HCT116 (cell line): ENCODE measurements around the gene RNF175. TPM values are rescaled to one million over a fixed set of nuclear protein-coding genes. Genes with fewer than 3 reads are reported as not detected.

ENCODE experiments used
- ATAC-seq: fragments of 200-7000 bp; cut with Tn5 transposase; 2 replicates; pipeline ENCODE4 v1.9.1; 2020; ENCODE audit warnings: mild to moderate bottlenecking, moderate library complexity
- BruUV-seq: library from RNA; stranded (reverse); fragments of 400-500 nt; replicated peaks from 2 replicates; lab custom pipeline; 2021; lab: Mats Ljungman, UMichigan
- CTCF ChIA-PET: fragments of 300-600 bp; sonication (Branson Sonifier 250); formaldehyde crosslinking; loops from one replicate; lab custom pipeline; 2021; ENCODE audit warnings: antibody characterized with exemption; lab: Charles Lee
- POLR2A ChIA-PET: fragments of 300-600, 350-600 bp; sonication (Branson Sonifier 250); formaldehyde crosslinking; loops from one replicate; lab custom pipeline; 2021; ENCODE audit warnings: antibody characterized with exemption; lab: Charles Lee
- RAD21 ChIA-PET, 2 experiments: fragments of 300-600 bp; sonication (Branson Sonifier 250); formaldehyde crosslinking; loops; one replicate each; lab custom pipeline; 2023; ENCODE audit warnings: low total read pairs in 2 of 2; ENCODE audit not compliant: uncharacterized antibody in 2 of 2, unreplicated experiment in 2 of 2, low non-redundant PET in 1 of 2; lab: Charles Lee
- DNase-seq: peaks from one replicate; pipeline ENCODE4 v3.0.0-alpha.2; 2010; ENCODE audit warnings: low read depth, low spot score
- H2AFZ ChIP-seq: fragments of 200-600 bp; shearing (Covaris generic), sonication (generic); 2 replicates; pipeline ENCODE4 v1.6.1; 2017; ENCODE audit warnings: low read depth, mixed run types, mixed read lengths, antibody characterized with exemption, low read length; ENCODE audit not compliant: poor library complexity, severe bottlenecking
- H3K27ac ChIP-seq: 2 replicates; pipeline ENCODE4 v1.5.1; 2012; ENCODE audit warnings: low read depth, low read length
- H3K27me3 ChIP-seq: fragments of 200-600 bp; sonication (generic); 2 replicates; pipeline ENCODE4 v1.6.1; 2016; ENCODE audit warnings: mixed run types, low read length, mixed read lengths; ENCODE audit not compliant: insufficient read depth
- H3K36me3 ChIP-seq, 2 experiments: fragments of 200-500 bp in 1 of 2; fragments of 200-600 bp in 1 of 2; sonication (Bioruptor generic) in 1 of 2; sonication (generic) in 1 of 2; 2 replicates each; pipeline versions ENCODE4 v1.5.1 to v1.6.1; 2014 to 2016; ENCODE audit warnings: low read length in 2 of 2, inconsistent platforms in 1 of 2, mixed read lengths in 1 of 2, mixed run types in 1 of 2; ENCODE audit not compliant: insufficient read depth in 2 of 2, control insufficient read depth in 1 of 2
- H3K4me1 ChIP-seq, 2 experiments: fragments of 200-600 bp in 1 of 2; sonication (generic) in 1 of 2; 2 replicates each; pipeline versions ENCODE4 v1.5.1 to v1.6.1; 2012 to 2017; ENCODE audit warnings: low read length in 2 of 2, inconsistent platforms in 1 of 2, mild to moderate bottlenecking in 1 of 2, mixed read lengths in 1 of 2, mixed run types in 1 of 2, moderate library complexity in 1 of 2; ENCODE audit not compliant: insufficient read depth in 2 of 2, control insufficient read depth in 1 of 2
- H3K4me2 ChIP-seq: fragments of 200-600 bp; sonication (generic); 2 replicates; pipeline ENCODE4 v1.6.1; 2017; ENCODE audit warnings: mixed run types, low read length, mixed read lengths
- H3K4me3 ChIP-seq, 2 experiments: fragments of 200-600 bp in 1 of 2; sonication (generic) in 1 of 2; replicated peaks in 1 of 2; 2 replicates each; pipeline ENCODE4 v1.5.1; 2011 to 2016; ENCODE audit warnings: low read length in 2 of 2, control low read depth in 1 of 2, low read depth in 1 of 2, mild to moderate bottlenecking in 1 of 2, mixed read lengths in 1 of 2, mixed run types in 1 of 2
- H3K79me2 ChIP-seq: fragments of 200-600 bp; sonication (generic); 2 replicates; pipeline ENCODE4 v1.6.1; 2017; ENCODE audit warnings: mild to moderate bottlenecking, mixed run types, low read length, moderate library complexity, mixed read lengths; ENCODE audit not compliant: insufficient read depth
- H3K9ac ChIP-seq: fragments of 200-600 bp; sonication (generic); 2 replicates; pipeline ENCODE4 v1.6.1; 2016; ENCODE audit warnings: low read length, mixed read lengths
- H3K9me2 ChIP-seq: fragments of 200-600 bp; sonication (generic), shearing (Covaris generic); 2 replicates; pipeline ENCODE4 v1.6.1; 2017; ENCODE audit warnings: mixed run types, mild to moderate bottlenecking, moderate library complexity; ENCODE audit not compliant: insufficient read depth
- H3K9me3 ChIP-seq, 2 experiments: fragments of 200-500 bp in 1 of 2; fragments of 200-600 bp in 1 of 2; sonication (Bioruptor generic) in 1 of 2; sonication (generic) in 1 of 2; 2 replicates each; pipeline ENCODE4 v1.6.1; 2014 to 2017; ENCODE audit warnings: low read length in 2 of 2, mixed read lengths in 2 of 2, inconsistent platforms in 1 of 2, low read depth in 1 of 2, mild to moderate bottlenecking in 1 of 2, mixed run types in 1 of 2, moderate library complexity in 1 of 2; ENCODE audit not compliant: control insufficient read depth in 1 of 2, insufficient read depth in 1 of 2
- H4K20me1 ChIP-seq: fragments of 200-600 bp; sonication (generic), shearing (Covaris generic); 2 replicates; pipeline ENCODE4 v1.6.1; 2017; ENCODE audit warnings: mixed run types, mild to moderate bottlenecking, moderate library complexity; ENCODE audit not compliant: insufficient read depth
- CEBPB ChIP-seq: IDR thresholded peaks from 2 replicates; pipeline ENCODE4 v1.6.1; 2012; ENCODE audit warnings: low read depth
- ELF1 ChIP-seq: IDR thresholded peaks from 2 replicates; pipeline ENCODE4 v1.6.1; 2012; ENCODE audit warnings: low read depth, borderline replicate concordance
- EZH2 ChIP-seq: fragments of 200-600 bp; sonication (generic); IDR thresholded peaks from 2 replicates; pipeline ENCODE4 v1.6.1; 2017; ENCODE audit warnings: antibody characterized with exemption, mixed run types
- FOSL1 ChIP-seq: IDR thresholded peaks from 2 replicates; pipeline ENCODE4 v1.6.1; 2012; ENCODE audit warnings: low read depth
- SIN3A ChIP-seq: IDR thresholded peaks from 2 replicates; pipeline ENCODE4 v1.6.1; 2012; ENCODE audit warnings: low read depth
- SP1 ChIP-seq: IDR thresholded peaks from 2 replicates; pipeline ENCODE4 v1.6.1; 2012; ENCODE audit warnings: low read depth
- ZNF274 ChIP-seq: fragments of 200-500 bp; sonication (Bioruptor generic); IDR thresholded peaks from 2 replicates; pipeline ENCODE4 v1.6.1; 2014; ENCODE audit warnings: mild to moderate bottlenecking, low read depth, low read length, inconsistent platforms
- intact Hi-C: fragments of 100-400 bp; cut with micrococcal nuclease; formaldehyde crosslinking; loops from 2 replicates; pipeline ENCODE4 v1.10.0; 2022
- total RNA-seq: library from RNA; stranded (reverse); gene quantifications from one replicate; pipeline ENCODE4 v1.2.1, GENCODE V29; 2021; ENCODE audit not compliant: unreplicated experiment
- TF ChIP-seq, protein P1 (sequence below), 3 experiments: fragments of 200-600 bp in 1 of 3; sonication (generic) in 1 of 3; IDR thresholded peaks in 2 of 3; conservative IDR thresholded peaks in 1 of 3; 2 replicates each; pipeline ENCODE4 v1.5.1; 2012 to 2017; ENCODE audit warnings: low read depth in 2 of 3, low read length in 2 of 3, antibody characterized with exemption in 1 of 3, borderline replicate concordance in 1 of 3, control low read depth in 1 of 3, mild to moderate bottlenecking in 1 of 3, mixed read lengths in 1 of 3, mixed run types in 1 of 3, moderate library complexity in 1 of 3; ENCODE audit not compliant: insufficient read depth in 1 of 3

Gene RNF175
- total RNA-seq, 1 experiment from 2014 or later: not detected

DNA sequence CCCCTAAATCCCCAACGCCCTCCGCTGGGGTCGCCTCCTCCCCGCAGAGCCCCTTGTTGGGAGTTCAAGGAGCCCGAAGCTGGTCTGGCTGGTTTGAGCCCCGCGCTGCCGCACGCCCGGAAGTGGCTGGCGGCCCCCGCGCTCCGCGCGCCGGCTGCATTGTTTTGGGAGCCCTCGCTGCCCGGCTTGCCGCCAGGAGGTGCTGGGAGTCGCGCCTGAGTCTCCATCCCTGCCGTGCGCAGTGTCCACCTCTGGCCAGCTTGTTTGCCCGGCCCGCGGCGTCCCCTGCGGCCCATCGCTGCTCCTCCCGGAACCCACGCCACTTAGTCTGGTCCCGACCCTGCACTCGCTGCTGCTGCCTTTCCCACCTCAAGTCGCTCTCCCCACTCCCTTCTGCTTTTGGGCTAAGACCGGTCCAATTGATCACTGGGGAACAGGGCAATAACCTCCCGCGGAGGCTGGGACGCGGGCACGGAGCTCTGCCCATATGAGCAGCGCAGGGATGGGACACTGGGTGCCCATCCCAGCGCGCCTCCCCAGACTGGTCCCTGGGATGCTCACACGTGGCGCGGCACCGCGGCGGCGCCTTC, 31.2 kb upstream of the RNF175 start:
- intact Hi-C loops: no loop called here
- H2AFZ ChIP-seq: no peak overlapping the region
- TF ChIP-seq, protein P1, sequence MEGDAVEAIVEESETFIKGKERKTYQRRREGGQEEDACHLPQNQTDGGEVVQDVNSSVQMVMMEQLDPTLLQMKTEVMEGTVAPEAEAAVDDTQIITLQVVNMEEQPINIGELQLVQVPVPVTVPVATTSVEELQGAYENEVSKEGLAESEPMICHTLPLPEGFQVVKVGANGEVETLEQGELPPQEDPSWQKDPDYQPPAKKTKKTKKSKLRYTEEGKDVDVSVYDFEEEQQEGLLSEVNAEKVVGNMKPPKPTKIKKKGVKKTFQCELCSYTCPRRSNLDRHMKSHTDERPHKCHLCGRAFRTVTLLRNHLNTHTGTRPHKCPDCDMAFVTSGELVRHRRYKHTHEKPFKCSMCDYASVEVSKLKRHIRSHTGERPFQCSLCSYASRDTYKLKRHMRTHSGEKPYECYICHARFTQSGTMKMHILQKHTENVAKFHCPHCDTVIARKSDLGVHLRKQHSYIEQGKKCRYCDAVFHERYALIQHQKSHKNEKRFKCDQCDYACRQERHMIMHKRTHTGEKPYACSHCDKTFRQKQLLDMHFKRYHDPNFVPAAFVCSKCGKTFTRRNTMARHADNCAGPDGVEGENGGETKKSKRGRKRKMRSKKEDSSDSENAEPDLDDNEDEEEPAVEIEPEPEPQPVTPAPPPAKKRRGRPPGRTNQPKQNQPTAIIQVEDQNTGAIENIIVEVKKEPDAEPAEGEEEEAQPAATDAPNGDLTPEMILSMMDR (IDR thresholded peaks at IDR 0.05 in 2 of 3, conservative IDR thresholded peaks at IDR 0.05 in 1 of 3; ENCODE audit: borderline replicate concordance in 1 of 3, insufficient read depth in 1 of 3, low read depth in 2 of 3, low read length in 2 of 3): no peak
- TF ChIP-seq FOSL1: no peak
- no peak for TF ChIP-seq SP1
- no peak for TF ChIP-seq CEBPB
- no peak for TF ChIP-seq SIN3A
- H3K4me1 ChIP-seq: no peaks in the 10 kb centered on the region
- H4K20me1 ChIP-seq: no peaks in the 10 kb centered on the region
- no peak for DNase-seq
- no peak overlapping the region for H3K4me3 ChIP-seq
- BruUV-seq: no TSS peak
- ChIA-PET POLR2A (no interaction called here), RAD21 (no interaction called here), CTCF (no interaction called here)
- no peaks in the 10 kb centered on the region for H3K79me2 ChIP-seq
- H3K4me2 ChIP-seq: no peak overlapping the region
- peaks cover 7% of the 10 kb centered on the region; the same call in 1 of the 2 replicates for H3K27me3 ChIP-seq
- H3K9ac ChIP-seq: no peak overlapping the region
- H3K27ac ChIP-seq: no peak overlapping the region
- no peaks in the 10 kb centered on the region for H3K36me3 ChIP-seq
- no peaks in the 10 kb centered on the region for H3K9me2 ChIP-seq
- ATAC-seq: no peak
- no peaks in the 10 kb centered on the region for H3K9me3 ChIP-seq

DNA sequence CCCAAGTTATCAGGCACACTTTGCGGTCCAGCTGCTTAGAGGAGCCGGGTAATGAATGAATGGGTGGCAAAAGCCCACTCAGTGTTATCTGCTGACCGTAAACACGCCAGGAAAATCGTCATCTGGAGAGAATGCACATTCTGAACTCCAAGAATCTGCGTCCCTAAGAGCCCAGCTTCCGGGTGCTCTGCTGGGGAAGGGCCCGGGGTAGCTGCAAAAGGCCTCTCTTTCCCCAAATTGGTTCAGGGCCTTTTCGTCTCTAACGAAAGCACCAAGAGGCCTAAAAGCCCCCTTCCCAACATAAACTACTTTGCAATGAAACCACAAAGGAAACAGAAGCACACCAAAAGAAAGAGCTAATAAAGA, 30.7 kb upstream of the RNF175 start:
- no peaks in the 10 kb centered on the region for H3K9me2 ChIP-seq
- H3K4me2 ChIP-seq: no peak overlapping the region
- no peak for DNase-seq
- ChIA-PET CTCF (no interaction called here), RAD21 (no interaction called here), POLR2A (no interaction called here)
- intact Hi-C loops: no loop called here
- no peak overlapping the region for H3K27ac ChIP-seq
- no TSS peak for BruUV-seq
- no peak overlapping the region for H3K4me3 ChIP-seq
- H3K9me3 ChIP-seq: no peaks in the 10 kb centered on the region
- H3K27me3 ChIP-seq: peaks cover 7% of the 10 kb centered on the region; the same call in 1 of the 2 replicates
- H4K20me1 ChIP-seq: no peaks in the 10 kb centered on the region
- H2AFZ ChIP-seq: no peak overlapping the region
- no peaks in the 10 kb centered on the region for H3K36me3 ChIP-seq
- no peaks in the 10 kb centered on the region for H3K79me2 ChIP-seq
- ATAC-seq: no peak
- H3K9ac ChIP-seq: no peak overlapping the region
- no peaks in the 10 kb centered on the region for H3K4me1 ChIP-seq
- TF ChIP-seq SP1: no peak
- no peak for TF ChIP-seq ZNF274
- no peak for TF ChIP-seq ELF1
- TF ChIP-seq EZH2: no peak
